ENCODE results near the gene CHMP6.

Gene CHMP6

GRCh38 chr17:80956321-80957190, 35.1 kb upstream of the CHMP6 start:
- DNase-seq, result no peak

GRCh38 chr17:80957461-80957941, 34.1 kb upstream of the CHMP6 start:
- DNase-seq, result no peak

- DNase-seq, result no peak
These were observed 32.2 kb upstream of the CHMP6 start for GRCh38 chr17:80959330-80960036.

- DNase-seq, result no peak
These were observed 31.4 kb upstream of the CHMP6 start for GRCh38 chr17:80960037-80960796.

GRCh38 chr17:80960797-80961452, 30.7 kb upstream of the CHMP6 start:
- no peak for DNase-seq

GRCh38 chr17:80961541-80962330, 29.9 kb upstream of the CHMP6 start:
- DNase-seq, result no peak

- DNase-seq, result no peak
These were observed 29.0 kb upstream of the CHMP6 start for GRCh38 chr17:80962356-80963329.

GRCh38 chr17:80963812-80964543, 27.7 kb upstream of the CHMP6 start:
- no peak for DNase-seq

- DNase-seq, result no peak
These were observed 27.1 kb upstream of the CHMP6 start for GRCh38 chr17:80964544-80964856.

- DNase-seq, result no peak
These were observed 26.6 kb upstream of the CHMP6 start for GRCh38 chr17:80964859-80965580.

- no peak for DNase-seq
These were observed 26.0 kb upstream of the CHMP6 start for GRCh38 chr17:80965606-80966005.

GRCh38 chr17:80967404-80967872, 24.2 kb upstream of the CHMP6 start:
- no peak for DNase-seq

GRCh38 chr17:80968602-80969029, 23.0 kb upstream of the CHMP6 start:
- DNase-seq, result no peak

GRCh38 chr17:80969030-80969673, 22.5 kb upstream of the CHMP6 start:
- DNase-seq, result no peak

- no peak for DNase-seq
These were observed 22.0 kb upstream of the CHMP6 start for GRCh38 chr17:80969674-80970043.

GRCh38 chr17:80970044-80970761, 21.4 kb upstream of the CHMP6 start:
- peak; percentile 33 for DNase-seq

GRCh38 chr17:80970762-80971703, 20.6 kb upstream of the CHMP6 start:
- DNase-seq, result no peak

All from central memory CD4-positive, alpha-beta T cell (primary cell).